A549 (cell line): ENCODE data around the gene AGAP3. TPM values are rescaled to one million over a fixed set of nuclear protein-coding genes. Genes with fewer than 3 reads are reported as not detected.

Experiments used
- ATAC-seq, 2 experiments: fragments of 200-7000 bp in 1 of 2; fragments of >200 bp in 1 of 2; cut with Nextera tagmentation in 1 of 2; cut with Tn5 transposase in 1 of 2; 3 replicates each; pipeline versions ENCODE4 v1.8.0 to v1.9.1; 2018 to 2020; ENCODE audit warnings: mild to moderate bottlenecking in 1 of 2, moderate library complexity in 1 of 2
- CTCF ChIA-PET: fragments of 300-600 bp; sonication (Branson Sonifier 250); formaldehyde crosslinking; extraction: SDS; loops from one replicate; lab custom pipeline; 2021; ENCODE audit warnings: antibody characterized with exemption, inconsistent platforms; lab: Yijun Ruan, JAX
- POLR2A ChIA-PET: fragments of 350-600 bp; formaldehyde crosslinking; extraction: SDS; loops from one replicate; lab custom pipeline; 2021; ENCODE audit warnings: antibody characterized with exemption, inconsistent platforms; lab: Yijun Ruan, JAX
- DNase-seq, 2 experiments: peaks; one replicate each; pipeline versions ENCODE4 v3.0.0 to v3.0.0-alpha.2; 2011 to 2016; ENCODE audit warnings: low read depth in 1 of 2, low spot score in 1 of 2
- FAIRE-seq: peaks from 2 replicates; lab custom pipeline; 2011; peaks lifted over from hg19 to GRCh38; lab: Jason Lieb, UNC
- H3K27ac ChIP-seq, 2 experiments: fragments of >200 bp; sonication (Bioruptor Twin); formaldehyde crosslinking; 3 replicates each; pipeline ENCODE4 v1.5.1; 2016 to 2017
- H3K4me1 ChIP-seq: fragments of >200 bp; sonication (Bioruptor Twin); formaldehyde crosslinking; 3 replicates; pipeline ENCODE4 v1.6.1; 2016
- H3K4me2 ChIP-seq: fragments of >200 bp; sonication (Bioruptor Twin); formaldehyde crosslinking; 3 replicates; pipeline ENCODE4 v1.6.1; 2016
- H3K4me3 ChIP-seq: fragments of >200 bp; sonication (Bioruptor Twin); formaldehyde crosslinking; 3 replicates; pipeline ENCODE4 v1.5.1; 2016
- H3K9me3 ChIP-seq: fragments of >200 bp; sonication (Bioruptor Twin); formaldehyde crosslinking; 3 replicates; pipeline ENCODE4 v1.6.1; 2016
- CBX8 ChIP-seq: fragments of 200-600 bp; sonication (generic); IDR thresholded peaks from 2 replicates; pipeline ENCODE4 v1.6.1; 2016
- CEBPB ChIP-seq, 2 experiments: fragments of >200 bp in 1 of 2; sonication (Bioruptor Twin) in 1 of 2; formaldehyde crosslinking in 1 of 2; IDR thresholded peaks; 2 replicates each; pipeline ENCODE4 v1.6.1; 2012 to 2016
- CHD2 ChIP-seq: fragments of 150-350 bp; IDR thresholded peaks from 2 replicates; pipeline ENCODE4 v1.6.1; 2014; ENCODE audit warnings: low read length; ENCODE audit not compliant: partially characterized antibody
- EHMT2 ChIP-seq: fragments of 200-600 bp; sonication (generic); IDR thresholded peaks from 2 replicates; pipeline ENCODE4 v1.6.1; 2016; ENCODE audit warnings: antibody characterized with exemption, low read depth, mild to moderate bottlenecking, moderate library complexity
- EP300 ChIP-seq, 2 experiments: fragments of >200 bp; sonication (Bioruptor Twin); formaldehyde crosslinking; IDR thresholded peaks; 2 replicates in 1 of 2; 3 replicates in 1 of 2; pipeline ENCODE4 v1.6.1; 2016 to 2017
- ESRRA ChIP-seq: fragments of 150-350 bp; IDR thresholded peaks from 2 replicates; pipeline ENCODE4 v1.6.1; 2014; ENCODE audit warnings: mild to moderate bottlenecking, low read length, borderline replicate concordance
- FOXS1 ChIP-seq: fragments of 250-450 bp; sonication (Bioruptor Pico); IDR thresholded peaks from 2 replicates; pipeline ENCODE4 v1.5.0; 2020; ENCODE audit warnings: mild to moderate bottlenecking, moderate library complexity
- GATA3 ChIP-seq: IDR thresholded peaks from 2 replicates; pipeline ENCODE4 v1.6.1; 2012; ENCODE audit warnings: borderline replicate concordance
- HEYL ChIP-seq: fragments of 250-450 bp; sonication (Bioruptor Pico); IDR thresholded peaks from 2 replicates; pipeline ENCODE4 v1.8.0; 2021; ENCODE audit warnings: mild to moderate bottlenecking, moderate library complexity
- HOXB13 ChIP-seq: fragments of 250-450 bp; sonication (Bioruptor Pico); IDR thresholded peaks from 2 replicates; pipeline ENCODE4 v1.5.0; 2020; ENCODE audit warnings: low read depth, mild to moderate bottlenecking, moderate library complexity
- HOXB5 ChIP-seq: fragments of 250-450 bp; sonication (Bioruptor Pico); IDR thresholded peaks from 2 replicates; pipeline ENCODE4 v1.5.0; 2020; ENCODE audit warnings: mild to moderate bottlenecking, moderate library complexity
- JUNB ChIP-seq: fragments of >200 bp; sonication (Bioruptor Twin); formaldehyde crosslinking; IDR thresholded peaks from 2 replicates; pipeline ENCODE4 v1.6.1; 2016
- MAZ ChIP-seq: fragments of 150-350 bp; IDR thresholded peaks from 2 replicates; pipeline ENCODE4 v1.6.1; 2014; ENCODE audit warnings: antibody characterized with exemption, low read depth, low read length, borderline replicate concordance
- NFE2L2 ChIP-seq: fragments of 150-350 bp; conservative IDR thresholded peaks from 2 replicates; pipeline ENCODE4 v1.6.1; 2014; ENCODE audit warnings: low read length
- NPAS2 ChIP-seq: fragments of 250-450 bp; sonication (Bioruptor Pico); IDR thresholded peaks from 2 replicates; pipeline ENCODE4 v1.8.0; 2022; ENCODE audit warnings: mild to moderate bottlenecking, moderate library complexity, borderline replicate concordance
- NR3C1 ChIP-seq: fragments of >200 bp; sonication (Bioruptor Twin); formaldehyde crosslinking; IDR thresholded peaks from 3 replicates; pipeline ENCODE4 v1.6.1; 2017
- POLR2A ChIP-seq: IDR thresholded peaks from 2 replicates; pipeline ENCODE4 v1.6.1; 2012; ENCODE audit warnings: mild to moderate bottlenecking, low read length
- POLR2AphosphoS2 ChIP-seq: conservative IDR thresholded peaks from 2 replicates; pipeline ENCODE4 v1.6.1; 2012; ENCODE audit warnings: low read length, improper control_type of control experiment, inconsistent platforms
- SMC3 ChIP-seq: fragments of >200 bp; sonication (Bioruptor Twin); formaldehyde crosslinking; IDR thresholded peaks from 3 replicates; pipeline ENCODE4 v1.6.1; 2018; ENCODE audit warnings: inconsistent platforms
- ZNF302 ChIP-seq: fragments of 250-450 bp; sonication (Bioruptor Pico); IDR thresholded peaks from 2 replicates; pipeline ENCODE4 v1.9.0; 2021; ENCODE audit warnings: inconsistent platforms, mild to moderate bottlenecking, moderate library complexity
- WGBS: methylation state at CpG from one replicate; pipeline ENCODE4 v1.1.6; 2017; ENCODE audit errors: missing lambda C conversion rate; 5-methylcytosine and 5-hydroxymethylcytosine counted together
- polyA plus RNA-seq, 4 experiments: library from polyadenylated mRNA; depleted of rRNA in 3 of 4; stranded (reverse); fragments of >200 nt; fragmentation: RNase III in 1 of 4; extraction: RNeasy Plus Mini Kit Qiagen cat#74134 plus additional on column Dnase treatment in 1 of 4; gene quantifications; 2 replicates in 3 of 4; 3 replicates in 1 of 4; pipeline ENCODE4 v1.2.3, GENCODE V29; 2011 to 2017
- TF ChIP-seq, protein P1 (sequence below): IDR thresholded peaks from 2 replicates; pipeline ENCODE4 v1.6.1; 2012
- TF ChIP-seq, protein P2 (sequence below): fragments of 150-350 bp; IDR thresholded peaks from 2 replicates; pipeline ENCODE4 v1.6.1; 2014; ENCODE audit warnings: low read depth, mild to moderate bottlenecking, low read length
- TF ChIP-seq, protein P3 (sequence below): IDR thresholded peaks from 2 replicates; pipeline ENCODE4 v1.6.1; 2012; ENCODE audit warnings: low read depth, borderline replicate concordance
- TF ChIP-seq, protein P4 (sequence below): fragments of >200 bp; sonication (Bioruptor Twin); formaldehyde crosslinking; IDR thresholded peaks from 3 replicates; pipeline ENCODE4 v1.6.1; 2016
- TF ChIP-seq, protein P5 (sequence below): fragments of 200-600 bp; sonication (generic); IDR thresholded peaks from 2 replicates; pipeline ENCODE4 v1.6.1; 2016; ENCODE audit warnings: antibody characterized with exemption, mild to moderate bottlenecking, moderate library complexity
- TF ChIP-seq, protein P6 (sequence below): fragments of 250-450 bp; sonication (Bioruptor Pico); IDR thresholded peaks from 2 replicates; pipeline ENCODE4 v1.5.0; 2021; ENCODE audit warnings: mild to moderate bottlenecking, moderate library complexity, borderline replicate concordance

Gene AGAP3
- polyA plus RNA-seq, 2 of the 4 experiments (the other 2 are of a cell fraction) = 33.8 to 45.9 TPM

DNA sequence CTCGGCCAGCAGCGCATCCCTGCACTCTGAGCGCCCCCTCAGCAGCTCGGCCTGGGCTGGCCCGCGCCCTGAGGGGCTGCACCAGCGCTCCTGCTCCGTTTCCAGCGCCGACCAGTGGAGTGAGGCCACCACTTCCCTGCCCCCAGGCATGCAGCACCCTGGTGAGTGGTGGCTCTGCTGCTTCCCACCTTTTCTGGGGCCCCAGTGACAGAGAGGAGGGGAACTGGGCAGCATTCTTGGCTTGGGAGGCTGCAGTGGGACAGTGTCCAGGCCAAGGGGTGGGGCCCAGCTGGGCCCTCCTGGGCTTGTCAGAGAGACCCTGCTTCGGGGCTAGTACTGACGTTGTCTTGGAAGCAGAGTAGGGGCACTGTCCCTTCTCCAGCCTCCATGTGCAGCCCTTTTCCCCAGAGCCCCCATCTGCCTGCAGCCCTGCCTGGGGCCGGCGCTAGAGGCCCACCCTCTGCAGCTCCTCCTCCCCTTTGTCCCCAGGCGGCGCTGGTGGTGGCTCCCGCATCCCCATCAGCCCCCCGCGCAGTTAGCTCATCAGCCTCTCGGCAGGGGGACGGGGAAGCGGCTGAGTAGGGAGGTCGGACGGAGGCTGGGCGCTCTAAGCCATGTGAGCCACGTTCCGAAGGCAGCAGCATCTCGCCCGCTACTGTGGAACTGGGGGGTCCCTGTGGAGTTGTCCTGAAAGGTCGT is 52.0 kb downstream of the AGAP3 start:
- FAIRE-seq (no peak), ATAC-seq (no peak)

DNA sequence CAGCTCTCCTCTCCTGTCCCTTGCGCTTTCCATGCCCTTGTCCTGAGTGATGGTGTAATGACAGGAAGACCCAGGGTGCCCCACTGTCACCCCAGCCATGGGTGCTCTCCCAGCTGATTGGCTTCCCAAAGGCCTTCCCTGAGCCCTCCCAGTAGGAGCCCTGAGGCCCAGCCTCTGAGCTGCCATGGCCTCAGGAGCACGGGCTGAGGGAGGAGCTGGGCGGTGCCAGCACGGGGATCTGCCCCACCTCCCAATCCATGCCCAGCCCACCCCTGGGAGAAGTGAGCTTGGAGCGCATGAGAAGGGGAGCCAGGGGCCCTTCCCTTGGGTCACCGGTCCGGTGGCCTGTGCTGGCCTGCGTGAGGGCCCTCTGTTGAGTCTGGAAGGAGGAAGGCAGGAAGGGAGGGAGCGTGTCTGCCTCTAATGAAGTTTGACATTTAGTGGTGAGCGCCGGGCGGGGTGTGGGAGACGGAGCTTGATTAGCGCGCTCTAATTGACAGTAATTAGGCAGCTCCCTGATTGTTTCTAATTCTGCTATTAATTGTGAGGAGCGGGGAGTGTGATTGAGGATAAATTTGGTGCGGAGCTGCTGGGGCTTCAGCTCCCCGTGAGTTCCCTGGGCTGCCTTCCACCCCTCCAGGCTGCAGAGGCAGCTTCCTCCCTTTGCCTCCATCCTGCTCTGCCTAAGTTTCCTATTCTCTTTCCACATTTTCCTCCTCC is 53.0 kb downstream of the AGAP3 start:
- POLR2A ChIA-PET = no interaction called here
- Histone ChIP-seq H3K9me3 (no peaks in the 10 kb centered on the region), H3K27ac (no peak overlapping the region), H3K4me1 (no peaks in the 10 kb centered on the region), H3K4me2 (no peak overlapping the region), H3K4me3 (no peak overlapping the region)
- over 99% methylated on average over 14 of the region's 18 CpGs for WGBS
- ATAC-seq = peak in 1 of 2 experiments; percentile 54; a peak in 3 of 6 replicates
- DNase-seq = no peak
- FAIRE-seq = no peak
- TF ChIP-seq POLR2AphosphoS2 (no peak), CBX8 (no peak), FOXS1 (CRISPR knock-in tag) (no peak), HEYL (CRISPR knock-in tag) (no peak), HOXB5 (CRISPR knock-in tag) (no peak), EHMT2 (no peak), GATA3 (no peak), NPAS2 (CRISPR knock-in tag) (no peak), SMC3 (no peak), EP300 (IDR thresholded peaks at IDR 0.05) (no peak)
- TF ChIP-seq, protein P1, sequence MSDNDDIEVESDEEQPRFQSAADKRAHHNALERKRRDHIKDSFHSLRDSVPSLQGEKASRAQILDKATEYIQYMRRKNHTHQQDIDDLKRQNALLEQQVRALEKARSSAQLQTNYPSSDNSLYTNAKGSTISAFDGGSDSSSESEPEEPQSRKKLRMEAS = no peak
- TF ChIP-seq, protein P2, sequence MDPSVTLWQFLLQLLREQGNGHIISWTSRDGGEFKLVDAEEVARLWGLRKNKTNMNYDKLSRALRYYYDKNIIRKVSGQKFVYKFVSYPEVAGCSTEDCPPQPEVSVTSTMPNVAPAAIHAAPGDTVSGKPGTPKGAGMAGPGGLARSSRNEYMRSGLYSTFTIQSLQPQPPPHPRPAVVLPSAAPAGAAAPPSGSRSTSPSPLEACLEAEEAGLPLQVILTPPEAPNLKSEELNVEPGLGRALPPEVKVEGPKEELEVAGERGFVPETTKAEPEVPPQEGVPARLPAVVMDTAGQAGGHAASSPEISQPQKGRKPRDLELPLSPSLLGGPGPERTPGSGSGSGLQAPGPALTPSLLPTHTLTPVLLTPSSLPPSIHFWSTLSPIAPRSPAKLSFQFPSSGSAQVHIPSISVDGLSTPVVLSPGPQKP = no peak
- TF ChIP-seq, protein P3, sequence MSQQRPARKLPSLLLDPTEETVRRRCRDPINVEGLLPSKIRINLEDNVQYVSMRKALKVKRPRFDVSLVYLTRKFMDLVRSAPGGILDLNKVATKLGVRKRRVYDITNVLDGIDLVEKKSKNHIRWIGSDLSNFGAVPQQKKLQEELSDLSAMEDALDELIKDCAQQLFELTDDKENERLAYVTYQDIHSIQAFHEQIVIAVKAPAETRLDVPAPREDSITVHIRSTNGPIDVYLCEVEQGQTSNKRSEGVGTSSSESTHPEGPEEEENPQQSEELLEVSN = no peak
- TF ChIP-seq, protein P4, sequence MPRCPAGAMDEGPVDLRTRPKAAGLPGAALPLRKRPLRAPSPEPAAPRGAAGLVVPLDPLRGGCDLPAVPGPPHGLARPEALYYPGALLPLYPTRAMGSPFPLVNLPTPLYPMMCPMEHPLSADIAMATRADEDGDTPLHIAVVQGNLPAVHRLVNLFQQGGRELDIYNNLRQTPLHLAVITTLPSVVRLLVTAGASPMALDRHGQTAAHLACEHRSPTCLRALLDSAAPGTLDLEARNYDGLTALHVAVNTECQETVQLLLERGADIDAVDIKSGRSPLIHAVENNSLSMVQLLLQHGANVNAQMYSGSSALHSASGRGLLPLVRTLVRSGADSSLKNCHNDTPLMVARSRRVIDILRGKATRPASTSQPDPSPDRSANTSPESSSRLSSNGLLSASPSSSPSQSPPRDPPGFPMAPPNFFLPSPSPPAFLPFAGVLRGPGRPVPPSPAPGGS = no peak
- TF ChIP-seq, protein P5, sequence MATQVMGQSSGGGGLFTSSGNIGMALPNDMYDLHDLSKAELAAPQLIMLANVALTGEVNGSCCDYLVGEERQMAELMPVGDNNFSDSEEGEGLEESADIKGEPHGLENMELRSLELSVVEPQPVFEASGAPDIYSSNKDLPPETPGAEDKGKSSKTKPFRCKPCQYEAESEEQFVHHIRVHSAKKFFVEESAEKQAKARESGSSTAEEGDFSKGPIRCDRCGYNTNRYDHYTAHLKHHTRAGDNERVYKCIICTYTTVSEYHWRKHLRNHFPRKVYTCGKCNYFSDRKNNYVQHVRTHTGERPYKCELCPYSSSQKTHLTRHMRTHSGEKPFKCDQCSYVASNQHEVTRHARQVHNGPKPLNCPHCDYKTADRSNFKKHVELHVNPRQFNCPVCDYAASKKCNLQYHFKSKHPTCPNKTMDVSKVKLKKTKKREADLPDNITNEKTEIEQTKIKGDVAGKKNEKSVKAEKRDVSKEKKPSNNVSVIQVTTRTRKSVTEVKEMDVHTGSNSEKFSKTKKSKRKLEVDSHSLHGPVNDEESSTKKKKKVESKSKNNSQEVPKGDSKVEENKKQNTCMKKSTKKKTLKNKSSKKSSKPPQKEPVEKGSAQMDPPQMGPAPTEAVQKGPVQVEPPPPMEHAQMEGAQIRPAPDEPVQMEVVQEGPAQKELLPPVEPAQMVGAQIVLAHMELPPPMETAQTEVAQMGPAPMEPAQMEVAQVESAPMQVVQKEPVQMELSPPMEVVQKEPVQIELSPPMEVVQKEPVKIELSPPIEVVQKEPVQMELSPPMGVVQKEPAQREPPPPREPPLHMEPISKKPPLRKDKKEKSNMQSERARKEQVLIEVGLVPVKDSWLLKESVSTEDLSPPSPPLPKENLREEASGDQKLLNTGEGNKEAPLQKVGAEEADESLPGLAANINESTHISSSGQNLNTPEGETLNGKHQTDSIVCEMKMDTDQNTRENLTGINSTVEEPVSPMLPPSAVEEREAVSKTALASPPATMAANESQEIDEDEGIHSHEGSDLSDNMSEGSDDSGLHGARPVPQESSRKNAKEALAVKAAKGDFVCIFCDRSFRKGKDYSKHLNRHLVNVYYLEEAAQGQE = no peak
- CTCF ChIA-PET = interaction anchor here (0.6 to 3.4 kb wide), 11 partner anchors 9 to 79 kb away, joined by 3 to 22 read pairs (median 4); partner anchors contain the start of gene GBX1

More for the DNA sequence above, 52.0 kb downstream of the AGAP3 start:
- H3K4me1 ChIP-seq = no peaks in the 10 kb centered on the region
- DNase-seq = no peak
- POLR2A ChIA-PET = no interaction called here
- H3K4me3 ChIP-seq = no peak overlapping the region
- WGBS = 96% methylated on average over 17 of the region's 30 CpGs
- TF ChIP-seq, protein P6, sequence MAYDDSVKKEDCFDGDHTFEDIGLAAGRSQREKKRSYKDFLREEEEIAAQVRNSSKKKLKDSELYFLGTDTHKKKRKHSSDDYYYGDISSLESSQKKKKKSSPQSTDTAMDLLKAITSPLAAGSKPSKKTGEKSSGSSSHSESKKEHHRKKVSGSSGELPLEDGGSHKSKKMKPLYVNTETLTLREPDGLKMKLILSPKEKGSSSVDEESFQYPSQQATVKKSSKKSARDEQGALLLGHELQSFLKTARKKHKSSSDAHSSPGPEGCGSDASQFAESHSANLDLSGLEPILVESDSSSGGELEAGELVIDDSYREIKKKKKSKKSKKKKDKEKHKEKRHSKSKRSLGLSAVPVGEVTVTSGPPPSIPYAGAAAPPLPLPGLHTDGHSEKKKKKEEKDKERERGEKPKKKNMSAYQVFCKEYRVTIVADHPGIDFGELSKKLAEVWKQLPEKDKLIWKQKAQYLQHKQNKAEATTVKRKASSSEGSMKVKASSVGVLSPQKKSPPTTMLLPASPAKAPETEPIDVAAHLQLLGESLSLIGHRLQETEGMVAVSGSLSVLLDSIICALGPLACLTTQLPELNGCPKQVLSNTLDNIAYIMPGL (CRISPR knock-in tag) = no peak
- TF ChIP-seq ESRRA (no peak), MAZ (no peak), HEYL (CRISPR knock-in tag) (no peak), FOXS1 (CRISPR knock-in tag) (no peak), EP300 (IDR thresholded peaks at IDR 0.05) (no peak), HOXB5 (CRISPR knock-in tag) (no peak), CEBPB (IDR thresholded peaks at IDR 0.05) (no peak), POLR2A (no peak), JUNB (no peak), POLR2AphosphoS2 (no peak), CHD2 (no peak), EHMT2 (no peak), HOXB13 (no peak), ZNF302 (CRISPR knock-in tag) (no peak), NFE2L2 (no peak), NR3C1 (no peak)
- TF ChIP-seq, protein P1 = no peak
- no peaks in the 10 kb centered on the region for H3K9me3 ChIP-seq
- H3K4me2 ChIP-seq = no peak overlapping the region
- CTCF ChIA-PET = interaction anchor here (0.8 to 3.4 kb wide), 12 partner anchors 11 to 106 kb away, joined by 3 to 22 read pairs (median 6); partner anchors contain the start of gene GBX1
- H3K27ac ChIP-seq = no peak overlapping the region
